Measurements from ENCODE around the gene RNF6. TPM values are rescaled to one million over a fixed set of nuclear protein-coding genes. Genes with fewer than 3 reads are reported as not detected.
A peak's percentile ranks its signal among the peaks of the same experiment; 100 is the strongest.

The RNF6 gene
- total and polyA plus RNA-seq, 4 donors, result 14.7 to 32.5 (median 24.7) TPM

GRCh38 chr13:26247011-26247410, 24.9 kb upstream of the RNF6 start:
- Histone ChIP-seq H3K27ac (ENCODE audit: low read depth in 1 of 2, low read length in 1 of 2) (no peak overlapping the region), H3K4me1 (ENCODE audit: control insufficient read depth in 5 of 5, insufficient read depth in 5 of 5, low read length in 5 of 5) (peaks cover 0 to 7% (median 0%) of the 10 kb centered on the region in 5 donors), H3K4me3 (no peak overlapping the region), H3K9me3 (ENCODE audit: control insufficient read depth in 4 of 4, insufficient read depth in 3 of 4, low read length in 3 of 4) (no peaks in the 10 kb centered on the region), H3K9ac (ENCODE audit: insufficient read depth in 1 of 2, low read length in 2 of 2) (no peak overlapping the region), H3K36me3 (ENCODE audit: control insufficient read depth in 4 of 4, insufficient read depth in 4 of 4, low read length in 4 of 4) (no peaks in the 10 kb centered on the region), H3K27me3 (ENCODE audit: control insufficient read depth in 3 of 3, insufficient read depth in 3 of 3, low read length in 2 of 3) (peaks cover 0 to 4% (median 0%) of the 10 kb centered on the region in 3 donors)
- no peak for ATAC-seq (ENCODE audit: insufficient read depth, low FRiP score)
- no peak for DNase-seq
- 74 to 77% methylated on average over 2 of the region's 2 CpGs for WGBS, 2 donors
- TF ChIP-seq CTCF (IDR thresholded peaks at IDR 0.05; ENCODE audit: control extremely low read depth, extremely low read depth), result no peak

- ATAC-seq (ENCODE audit: insufficient read depth, low FRiP score) (no peak), DNase-seq (peak in 1 of 3 donors; percentile 5)
- no peaks in the 10 kb centered on the region for H3K9me3 ChIP-seq (ENCODE audit: control insufficient read depth in 4 of 4, insufficient read depth in 3 of 4, low read length in 3 of 4)
- no peak overlapping the region for H3K27ac ChIP-seq (ENCODE audit: low read depth in 1 of 2, low read length in 1 of 2)
- WGBS, 2 donors, result 56 to 77% methylated on average over 5 of the region's 5 CpGs
- no peak overlapping the region for H3K9ac ChIP-seq (ENCODE audit: insufficient read depth in 1 of 2, low read length in 2 of 2)
- H3K27me3 ChIP-seq (ENCODE audit: control insufficient read depth in 3 of 3, insufficient read depth in 3 of 3, low read length in 2 of 3), result peaks cover 0 to 4% (median 0%) of the 10 kb centered on the region in 3 donors
- peaks cover 0 to 7% (median 0%) of the 10 kb centered on the region in 5 donors for H3K4me1 ChIP-seq (ENCODE audit: control insufficient read depth in 5 of 5, insufficient read depth in 5 of 5, low read length in 5 of 5)
- TF ChIP-seq CTCF (IDR thresholded peaks at IDR 0.05; ENCODE audit: control extremely low read depth, extremely low read depth), result no peak
- H3K36me3 ChIP-seq (ENCODE audit: control insufficient read depth in 4 of 4, insufficient read depth in 4 of 4, low read length in 4 of 4), result no peaks in the 10 kb centered on the region
- H3K4me3 ChIP-seq, result no peak overlapping the region
Measured at GRCh38 chr13:26246154-26246553, 24.0 kb upstream of the RNF6 start.

- Histone ChIP-seq H3K27ac (ENCODE audit: low read depth in 1 of 2, low read length in 1 of 2) (no peak overlapping the region), H3K4me3 (no peak overlapping the region), H3K27me3 (ENCODE audit: control insufficient read depth in 3 of 3, insufficient read depth in 3 of 3, low read length in 2 of 3) (no peaks in the 10 kb centered on the region), H3K4me1 (ENCODE audit: control insufficient read depth in 5 of 5, insufficient read depth in 5 of 5, low read length in 5 of 5) (no peaks in the 10 kb centered on the region), H3K9ac (ENCODE audit: insufficient read depth in 1 of 2, low read length in 2 of 2) (no peak overlapping the region), H3K9me3 (ENCODE audit: control insufficient read depth in 4 of 4, insufficient read depth in 3 of 4, low read length in 3 of 4) (no peaks in the 10 kb centered on the region), H3K36me3 (ENCODE audit: control insufficient read depth in 4 of 4, insufficient read depth in 4 of 4, low read length in 4 of 4) (no peaks in the 10 kb centered on the region)
- 49 to 53% methylated on average over 1 of the region's 1 CpG for WGBS, 2 donors
- no peak for TF ChIP-seq CTCF (IDR thresholded peaks at IDR 0.05; ENCODE audit: control extremely low read depth, extremely low read depth)
- DNase-seq, result no peak
- ATAC-seq (ENCODE audit: insufficient read depth, low FRiP score), result no peak
Measured at GRCh38 chr13:26236296-26236695, 14.2 kb upstream of the RNF6 start.

- no peak overlapping the region for H3K4me3 ChIP-seq
- DNase-seq (no peak), ATAC-seq (ENCODE audit: insufficient read depth, low FRiP score) (no peak)
- H3K9ac ChIP-seq (ENCODE audit: insufficient read depth in 1 of 2, low read length in 2 of 2), result no peak overlapping the region
- peaks cover 0 to 3% (median 0%) of the 10 kb centered on the region in 5 donors for H3K4me1 ChIP-seq (ENCODE audit: control insufficient read depth in 5 of 5, insufficient read depth in 5 of 5, low read length in 5 of 5)
- no peaks in the 10 kb centered on the region for H3K36me3 ChIP-seq (ENCODE audit: control insufficient read depth in 4 of 4, insufficient read depth in 4 of 4, low read length in 4 of 4)
- no peaks in the 10 kb centered on the region for H3K9me3 ChIP-seq (ENCODE audit: control insufficient read depth in 4 of 4, insufficient read depth in 3 of 4, low read length in 3 of 4)
- H3K27me3 ChIP-seq (ENCODE audit: control insufficient read depth in 3 of 3, insufficient read depth in 3 of 3, low read length in 2 of 3), result no peaks in the 10 kb centered on the region
- H3K27ac ChIP-seq (ENCODE audit: low read depth in 1 of 2, low read length in 1 of 2), result no peak overlapping the region
- WGBS, 2 donors, result 59 to 70% methylated on average over 6 of the region's 6 CpGs
- TF ChIP-seq CTCF (IDR thresholded peaks at IDR 0.05; ENCODE audit: control extremely low read depth, extremely low read depth), result no peak
Measured at GRCh38 chr13:26230703-26231102, 8.6 kb upstream of the RNF6 start.
